Dedifferentiated amniotic fluid mesenchymal stem cell (primary cell): ENCODE results near the gene ZBTB17.

Source experiments
- DNase-seq: peaks from one replicate; pipeline ENCODE4 v3.0.0-alpha.2; 2016; ENCODE audit errors: extremely low spot score

ZBTB17 gene

GRCh38 chr1:15960808-15961207, 15.1 kb downstream of the ZBTB17 start:
- DNase-seq: no peak

GRCh38 chr1:15959827-15960446, 16.0 kb downstream of the ZBTB17 start:
- no peak for DNase-seq

- no peak for DNase-seq
Measured at GRCh38 chr1:15959424-15959823, 16.5 kb downstream of the ZBTB17 start.

GRCh38 chr1:15958793-15959192, 17.1 kb downstream of the ZBTB17 start:
- DNase-seq: no peak

GRCh38 chr1:15958111-15958510, 17.8 kb downstream of the ZBTB17 start:
- DNase-seq: no peak

GRCh38 chr1:15957221-15958095, 18.4 kb downstream of the ZBTB17 start:
- DNase-seq: no peak

GRCh38 chr1:15956150-15956549, 19.8 kb downstream of the ZBTB17 start:
- no peak for DNase-seq

- no peak for DNase-seq
Measured at GRCh38 chr1:15955552-15955951, 20.3 kb downstream of the ZBTB17 start.

GRCh38 chr1:15954316-15954715, 21.6 kb downstream of the ZBTB17 start:
- DNase-seq: no peak

GRCh38 chr1:15953791-15954241, 22.1 kb downstream of the ZBTB17 start:
- no peak for DNase-seq

GRCh38 chr1:15953294-15953771, 22.6 kb downstream of the ZBTB17 start:
- no peak for DNase-seq

- DNase-seq: peak; percentile 38
Measured at GRCh38 chr1:15952317-15953258, 23.3 kb downstream of the ZBTB17 start.

- no peak for DNase-seq
Measured at GRCh38 chr1:15951341-15952153, 24.4 kb downstream of the ZBTB17 start.

- peak; percentile 30 for DNase-seq
Measured at GRCh38 chr1:15950763-15951295, 25.1 kb downstream of the ZBTB17 start.

- DNase-seq: no peak
Measured at GRCh38 chr1:15950302-15950701, 25.6 kb downstream of the ZBTB17 start.

GRCh38 chr1:15949453-15950245, 26.3 kb downstream of the ZBTB17 start:
- peak; percentile 77 for DNase-seq

GRCh38 chr1:15948595-15949452, 27.1 kb downstream of the ZBTB17 start:
- DNase-seq: peak; percentile 95

GRCh38 chr1:15948091-15948591, 27.8 kb downstream of the ZBTB17 start:
- DNase-seq: no peak
